Osteoblast (primary cell): Measurements from ENCODE around the gene RGS19. TPM values are rescaled to one million over a fixed set of nuclear protein-coding genes. Genes with fewer than 3 reads are reported as not detected.

ENCODE experiments used
- DNase-seq: peaks from one replicate; pipeline ENCODE4 v3.0.0; 2011; ENCODE audit warnings: low spot score, mixed read lengths; ENCODE audit not compliant: insufficient read length; ENCODE audit errors: missing footprints
- H2AFZ ChIP-seq: 2 replicates; pipeline ENCODE4 v1.6.0; 2011; ENCODE audit warnings: mild to moderate bottlenecking, low read length
- H3K27ac ChIP-seq: 2 replicates; pipeline ENCODE4 v1.5.1; 2011; ENCODE audit warnings: mild to moderate bottlenecking, low read depth, low read length, moderate library complexity
- H3K27me3 ChIP-seq: 2 replicates; pipeline ENCODE4 v1.6.0; 2012; ENCODE audit warnings: mild to moderate bottlenecking, control low read depth, inconsistent platforms, low read length, moderate library complexity; ENCODE audit not compliant: insufficient read depth
- H3K36me3 ChIP-seq: 2 replicates; pipeline ENCODE4 v1.5.1; 2011; ENCODE audit warnings: mild to moderate bottlenecking, low read length, control low read depth, moderate library complexity; ENCODE audit not compliant: insufficient read depth
- H3K4me1 ChIP-seq: 2 replicates; pipeline ENCODE4 v1.5.1; 2011; ENCODE audit warnings: mild to moderate bottlenecking, low read length, control low read depth, moderate library complexity; ENCODE audit not compliant: insufficient read depth
- H3K4me2 ChIP-seq: 2 replicates; pipeline ENCODE4 v1.6.0; 2011; ENCODE audit warnings: mild to moderate bottlenecking, low read length; ENCODE audit not compliant: insufficient read depth
- H3K4me3 ChIP-seq: fragments of 200-600 bp; sonication (generic); 3 replicates; pipeline ENCODE4 v1.5.1; 2012; ENCODE audit warnings: mild to moderate bottlenecking, low read length, inconsistent platforms; ENCODE audit not compliant: insufficient read depth
- H3K79me2 ChIP-seq: 2 replicates; pipeline ENCODE4 v1.6.0; 2012; ENCODE audit warnings: mild to moderate bottlenecking, low read length, control low read depth, inconsistent platforms; ENCODE audit not compliant: insufficient read depth
- H3K9me3 ChIP-seq: 2 replicates; pipeline ENCODE4 v1.5.1; 2011; ENCODE audit warnings: low read depth, low read length, control low read depth
- H4K20me1 ChIP-seq: 2 replicates; pipeline ENCODE4 v1.6.0; 2012; ENCODE audit warnings: mild to moderate bottlenecking, low read length, control low read depth; ENCODE audit not compliant: insufficient read depth
- CTCF ChIP-seq: IDR thresholded peaks from 2 replicates; pipeline ENCODE4 v1.5.1; 2011; ENCODE audit warnings: mild to moderate bottlenecking, low read depth, low read length, moderate library complexity; ENCODE audit errors: extremely low read depth
- total RNA-seq: library from RNA; depleted of rRNA; stranded (reverse); fragments of >200 nt; gene quantifications from 2 replicates; pipeline ENCODE4 v1.2.3, GENCODE V29; 2012

RGS19 gene
- total RNA-seq, 1 donor, result 6.9 TPM

DNA sequence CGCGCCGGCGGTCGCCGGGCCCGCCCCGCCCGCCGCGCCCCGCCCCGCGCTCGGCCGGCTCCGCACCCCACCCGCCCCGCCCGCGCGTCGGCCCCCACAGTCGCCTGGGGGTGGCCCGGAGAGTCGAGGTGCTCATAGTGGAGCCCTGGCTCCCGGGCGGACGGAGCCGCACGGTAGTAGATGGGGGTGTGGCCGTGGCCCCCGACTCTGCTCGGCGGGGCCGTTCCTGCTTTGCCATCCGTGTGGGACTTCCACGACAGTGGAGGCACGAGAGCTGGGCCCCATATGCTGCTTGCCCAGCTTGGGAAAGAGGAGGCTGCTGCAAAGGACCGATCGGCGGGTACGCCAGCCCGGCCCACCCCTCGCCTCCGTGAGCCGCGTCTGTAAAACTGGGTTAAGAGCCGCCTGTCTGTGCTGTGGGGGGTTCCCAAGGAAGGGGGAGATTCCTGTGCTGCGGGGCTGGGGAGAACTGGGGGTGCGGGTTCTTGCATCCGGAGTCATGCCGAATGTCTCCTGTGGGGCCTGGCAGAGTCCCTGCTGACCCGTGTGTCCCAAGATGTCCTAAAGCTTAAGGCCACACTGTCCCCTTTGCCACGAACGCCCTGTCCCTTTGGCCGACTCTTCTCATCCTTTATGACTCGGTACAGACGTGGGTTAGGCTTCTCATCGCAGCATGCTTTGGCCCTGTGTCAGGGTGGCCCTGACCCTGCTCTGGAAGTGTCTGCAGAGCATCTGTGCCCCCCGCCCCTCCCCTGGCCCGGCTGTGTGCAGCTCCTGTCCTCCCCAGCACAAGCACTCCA, 895 bp upstream of the RGS19 start, which contains the start of gene OPRL1:
Gene OPRL1, plus strand, starts transcription at position 70 of the 800 bp plus-strand sequence. CDS start 12,639 bp downstream, outside the sequence.
- Histone ChIP-seq H3K27ac (no peak within 1 kb of the TSS), H3K79me2 (no peaks in the 10 kb centered on the region), H3K9me3 (no peaks in the 10 kb centered on the region), H3K27me3 (peaks cover 25% of the 10 kb centered on the region), H3K4me1 (peaks cover 15% of the 10 kb centered on the region), H2AFZ (peak within 1 kb of the TSS; percentile 47), H4K20me1 (peaks cover 11% of the 10 kb centered on the region), H3K4me2 (peak within 1 kb of the TSS; percentile 75), H3K36me3 (no peaks in the 10 kb centered on the region), H3K4me3 (peak within 1 kb of the TSS; percentile 78)
- TF ChIP-seq CTCF, result no peak
- DNase-seq, result peak; percentile 98

DNA sequence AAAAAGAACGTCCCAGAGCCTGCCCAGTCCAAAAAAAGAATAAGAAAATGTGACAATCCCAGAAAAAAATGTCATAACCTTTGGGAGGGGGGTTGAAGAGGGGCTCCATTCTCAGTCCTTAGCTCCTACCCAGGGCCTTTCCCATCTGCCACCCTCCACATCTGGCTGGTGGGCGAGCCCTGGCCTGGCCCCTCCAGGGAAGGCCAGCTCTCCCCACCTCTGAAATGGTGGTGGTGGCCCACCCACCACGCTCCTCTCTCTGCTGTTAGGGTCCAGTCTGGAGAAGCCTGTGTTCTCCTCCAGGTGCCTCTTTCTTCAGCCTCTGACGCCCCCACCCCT, 415 bp downstream of the RGS19 start:
- Histone ChIP-seq H3K27ac (no peak overlapping the region), H3K9me3 (no peaks in the 10 kb centered on the region), H3K27me3 (peaks cover 12% of the 10 kb centered on the region), H2AFZ (no peak overlapping the region), H3K4me2 (peak overlapping the region; percentile 75), H4K20me1 (peaks cover 11% of the 10 kb centered on the region), H3K4me3 (peak overlapping the region; percentile 78), H3K4me1 (peaks cover 15% of the 10 kb centered on the region), H3K36me3 (no peaks in the 10 kb centered on the region), H3K79me2 (no peaks in the 10 kb centered on the region)
- DNase-seq, result no peak
- TF ChIP-seq CTCF, result no peak

GRCh38 chr20:64077876-64078551, 1.3 kb downstream of the RGS19 start:
- no peak for DNase-seq
- Histone ChIP-seq H3K79me2 (no peaks in the 10 kb centered on the region), H2AFZ (no peak overlapping the region), H4K20me1 (peaks cover 11% of the 10 kb centered on the region), H3K4me1 (peaks cover 15% of the 10 kb centered on the region), H3K9me3 (no peaks in the 10 kb centered on the region), H3K36me3 (no peaks in the 10 kb centered on the region), H3K4me2 (peak overlapping the region; percentile 75), H3K27ac (no peak overlapping the region), H3K4me3 (no peak overlapping the region), H3K27me3 (peaks cover 5% of the 10 kb centered on the region)
- no peak for TF ChIP-seq CTCF

GRCh38 chr20:64077541-64077875, 1.8 kb downstream of the RGS19 start:
- H3K4me3 ChIP-seq, result no peak overlapping the region
- H3K27me3 ChIP-seq, result peaks cover 5% of the 10 kb centered on the region
- no peak for TF ChIP-seq CTCF
- H3K9me3 ChIP-seq, result no peaks in the 10 kb centered on the region
- H3K4me1 ChIP-seq, result peaks cover 15% of the 10 kb centered on the region
- H3K36me3 ChIP-seq, result no peaks in the 10 kb centered on the region
- no peak overlapping the region for H2AFZ ChIP-seq
- peaks cover 11% of the 10 kb centered on the region for H4K20me1 ChIP-seq
- H3K79me2 ChIP-seq, result no peaks in the 10 kb centered on the region
- no peak overlapping the region for H3K4me2 ChIP-seq
- H3K27ac ChIP-seq, result no peak overlapping the region
- no peak for DNase-seq
